GM19238 (cell line): ENCODE results near the gene TUBB1.

Experiments
- DNase-seq: peaks from one replicate; pipeline ENCODE4 v3.0.0; 2011; ENCODE audit warnings: low spot score; ENCODE audit not compliant: insufficient read length

Gene TUBB1

DNA sequence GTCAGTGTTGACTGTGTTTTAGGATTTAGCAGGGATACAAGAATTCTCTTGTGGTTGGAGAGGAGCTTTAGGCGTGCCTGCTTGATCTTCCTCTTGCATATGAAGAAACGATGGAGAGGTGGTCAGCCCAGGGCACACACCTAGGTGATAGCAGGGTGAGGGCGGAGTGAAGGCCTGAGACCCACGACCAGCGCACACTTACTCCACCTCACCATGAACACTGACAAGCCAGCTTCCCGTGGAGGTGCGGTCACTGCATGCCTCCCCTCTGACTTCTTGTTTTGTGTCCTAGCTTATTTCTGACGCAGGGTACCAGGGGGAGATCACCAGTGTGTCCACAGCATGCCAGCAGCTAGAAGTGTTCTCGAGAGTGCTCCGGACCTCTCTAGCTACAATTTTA is 30.0 kb upstream of the TUBB1 start:
- no peak for DNase-seq

DNA sequence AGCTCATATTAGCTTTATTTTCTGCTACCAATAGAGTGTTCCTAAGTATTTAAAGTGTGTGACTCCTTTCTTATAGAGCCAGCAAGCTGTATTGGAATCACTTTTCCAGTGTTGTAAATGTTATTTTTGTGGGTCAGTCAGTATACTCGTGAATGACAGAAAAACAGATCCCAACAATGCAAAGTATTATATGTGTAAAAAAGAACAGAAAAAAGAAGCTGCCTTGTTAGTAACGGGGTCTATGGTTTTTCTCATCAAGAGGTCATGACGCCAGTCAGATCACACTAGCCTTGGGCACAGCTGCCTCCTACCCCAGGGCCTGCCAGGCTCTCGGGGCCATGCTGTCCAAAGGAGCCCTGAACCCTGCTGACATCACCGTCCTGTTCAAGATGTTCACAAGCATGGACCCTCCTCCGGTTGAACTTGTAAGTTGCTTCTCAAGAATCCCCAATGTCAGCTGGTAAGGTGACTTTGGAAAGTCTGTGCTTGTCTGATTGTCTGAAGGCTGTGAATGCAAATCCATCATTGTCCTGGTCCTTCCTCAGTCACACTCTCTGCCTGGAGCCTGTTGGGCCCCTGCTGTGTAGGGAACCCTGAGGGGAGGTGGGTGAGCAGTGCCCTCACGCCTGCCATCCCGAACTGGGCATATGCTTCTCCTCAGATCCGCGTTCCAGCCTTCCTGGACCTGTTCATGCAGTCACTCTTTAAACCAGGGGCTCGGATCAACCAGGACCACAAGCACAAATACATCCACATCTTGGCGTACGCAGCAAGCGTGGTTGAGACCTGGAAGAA is 28.4 kb upstream of the TUBB1 start:
- no peak for DNase-seq

DNA sequence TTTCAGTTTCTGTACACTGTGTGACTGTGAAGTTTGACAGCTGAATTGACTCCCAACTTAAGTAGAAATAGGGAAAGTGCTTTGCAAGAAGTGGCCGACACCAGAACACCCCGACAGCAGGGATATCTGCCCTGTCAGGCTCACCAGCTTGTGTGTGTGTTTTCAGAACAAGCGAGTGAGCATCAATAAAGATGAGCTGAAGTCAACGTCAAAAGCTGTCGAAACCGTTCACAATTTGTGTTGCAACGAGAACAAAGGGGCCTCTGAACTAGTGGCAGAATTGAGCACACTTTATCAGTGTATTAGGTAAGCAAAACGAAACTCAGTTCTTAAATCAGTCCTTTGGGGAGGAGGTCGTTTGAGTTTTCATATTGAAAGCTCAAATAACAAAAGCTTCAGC is 27.5 kb upstream of the TUBB1 start:
- no peak for DNase-seq

DNA sequence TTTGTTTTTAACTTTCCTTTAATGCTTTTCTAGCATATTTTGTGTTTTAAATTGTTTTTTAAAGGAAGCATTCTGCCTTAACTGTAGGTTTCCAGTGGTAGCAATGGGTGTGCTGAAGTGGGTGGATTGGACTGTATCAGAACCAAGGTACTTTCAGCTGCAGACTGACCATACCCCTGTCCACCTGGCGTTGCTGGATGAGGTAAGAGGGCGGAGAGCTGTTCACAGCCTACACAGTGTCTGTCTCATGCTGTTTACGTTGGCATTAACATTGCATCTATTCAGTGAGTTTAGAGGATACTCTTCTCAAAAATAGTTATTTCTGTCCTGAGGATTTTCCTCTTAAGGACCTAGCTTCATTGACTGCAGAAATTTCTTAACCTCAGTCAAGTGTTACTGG is 26.3 kb upstream of the TUBB1 start:
- DNase-seq, result no peak

DNA sequence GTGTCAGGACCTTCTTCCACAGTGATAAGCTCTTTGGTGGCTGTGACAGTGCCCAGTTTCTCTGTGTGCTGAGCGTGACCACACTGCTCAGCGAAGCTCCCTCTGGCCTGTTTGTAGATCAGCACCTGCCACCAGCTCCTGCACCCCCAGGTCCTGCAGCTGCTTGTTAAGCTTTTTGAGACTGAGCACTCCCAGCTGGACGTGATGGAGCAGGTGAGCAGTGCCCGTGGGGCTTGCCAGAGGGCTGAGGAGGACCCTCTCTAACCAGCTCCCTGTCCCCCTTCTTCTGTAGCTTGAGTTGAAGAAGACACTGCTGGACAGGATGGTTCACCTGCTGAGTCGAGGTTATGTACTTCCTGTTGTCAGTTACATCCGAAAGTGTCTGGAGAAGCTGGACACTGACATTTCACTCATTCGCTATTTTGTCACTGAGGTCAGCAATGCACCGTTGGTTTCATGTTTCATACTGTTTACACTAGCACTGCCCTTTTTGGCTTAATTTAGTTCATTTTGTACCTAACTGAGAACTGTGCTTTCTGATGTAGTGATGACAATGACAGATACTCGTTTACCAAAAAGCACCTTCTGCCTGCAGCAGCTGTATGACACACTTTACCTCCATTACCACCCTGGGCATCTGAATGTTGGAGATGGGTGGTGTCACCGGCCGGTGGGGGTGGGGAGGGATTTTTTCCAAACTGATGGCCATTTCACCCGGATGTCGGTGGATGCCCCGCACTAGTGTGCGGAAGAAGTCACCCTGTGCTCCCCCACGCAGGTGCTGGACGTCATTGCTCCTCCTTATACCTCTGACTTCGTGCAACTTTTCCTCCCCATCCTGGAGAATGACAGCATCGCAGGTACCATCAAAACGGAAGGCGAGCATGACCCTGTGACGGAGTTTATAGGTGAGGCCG is 25.6 kb upstream of the TUBB1 start:
- no peak for DNase-seq

DNA sequence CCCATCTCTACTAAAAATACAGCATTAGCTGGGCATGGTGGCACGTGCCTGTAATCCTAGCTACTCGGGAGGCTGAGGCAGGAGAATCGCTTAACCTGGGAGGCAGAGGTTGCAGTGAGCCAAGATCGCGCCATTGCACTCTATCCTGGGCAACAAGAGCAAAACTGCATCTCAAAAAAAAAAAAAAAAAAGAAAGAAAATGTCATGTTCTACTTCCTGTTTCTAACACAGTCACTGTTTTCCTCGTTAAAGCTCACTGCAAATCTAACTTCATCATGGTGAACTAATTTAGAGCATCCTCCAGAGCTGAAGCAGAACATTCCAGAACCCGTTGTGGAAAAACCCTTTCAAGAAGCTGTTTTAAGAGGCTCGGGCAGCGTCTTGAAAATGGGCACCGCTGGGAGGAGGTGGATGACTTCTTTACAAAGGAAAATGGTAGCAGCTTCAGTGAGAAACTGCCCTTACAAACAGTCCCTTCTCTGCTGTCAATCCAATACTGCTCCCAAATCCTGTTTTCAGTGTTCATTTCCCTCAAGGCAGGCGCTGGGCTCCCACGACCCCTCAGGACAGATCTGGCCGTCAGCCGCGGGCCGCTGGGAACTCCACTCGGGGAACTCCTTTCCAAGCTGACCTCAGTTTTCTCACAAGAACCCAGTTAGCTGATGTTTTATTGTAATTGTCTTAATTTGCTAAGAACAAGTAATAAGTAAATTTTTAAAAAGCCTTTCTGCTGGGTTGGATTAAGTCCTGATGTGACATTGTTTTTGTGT is 24.7 kb upstream of the TUBB1 start:
- no peak for DNase-seq

DNA sequence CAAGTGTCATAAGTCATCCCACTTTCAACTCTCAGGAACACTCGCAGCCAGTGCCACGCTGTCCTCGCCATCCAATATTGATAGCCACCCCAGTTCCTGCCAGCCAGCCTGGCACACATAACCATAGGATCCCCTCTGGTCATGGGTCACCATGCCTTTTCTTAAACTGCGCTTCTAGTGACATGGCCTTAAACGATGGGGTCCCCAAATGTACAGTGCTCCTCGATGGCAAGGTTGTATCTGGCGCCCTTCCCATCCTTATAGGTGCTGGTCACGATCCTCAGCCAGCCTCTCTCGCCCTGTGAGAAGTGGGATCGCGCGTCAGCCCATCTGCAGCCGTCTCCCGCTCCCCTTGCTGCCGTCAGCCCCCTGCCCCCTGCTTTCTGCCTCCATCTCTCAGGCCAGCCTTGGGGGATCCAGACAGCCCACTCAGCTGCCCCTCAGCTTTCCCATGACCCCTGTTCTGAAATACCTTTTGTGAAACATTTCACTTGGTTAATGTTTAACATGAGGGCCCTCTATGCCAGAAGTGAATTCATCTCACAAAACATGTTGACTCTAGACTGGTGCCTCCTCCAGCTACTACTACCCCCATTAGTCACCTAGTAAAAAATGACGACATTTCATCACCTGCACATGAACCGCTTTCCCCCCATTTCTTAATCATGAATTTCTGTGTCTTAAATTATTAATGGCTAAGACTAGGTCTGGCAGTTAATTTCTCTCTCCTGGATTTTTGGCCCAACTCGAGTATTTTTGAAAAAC is 23.6 kb upstream of the TUBB1 start:
- DNase-seq, result no peak

DNA sequence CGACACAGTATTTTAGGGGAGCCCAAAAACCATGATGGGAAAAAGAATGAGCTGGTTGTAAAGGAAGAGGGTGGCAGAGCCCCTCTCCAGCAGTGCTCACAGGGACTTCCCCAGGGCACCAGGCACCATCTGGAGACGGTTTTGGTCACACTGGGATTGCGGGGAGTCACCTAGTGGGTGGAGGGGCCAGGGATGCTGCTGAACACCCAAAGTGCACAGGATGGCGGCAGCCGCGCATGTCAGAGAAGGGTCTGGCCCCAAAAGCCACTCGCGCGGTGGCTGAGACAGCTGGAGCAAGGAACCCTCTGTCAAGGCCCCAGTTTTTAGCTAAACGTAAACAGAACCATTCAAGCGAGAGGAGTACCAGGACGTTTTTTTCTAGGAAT is 23.0 kb upstream of the TUBB1 start:
- DNase-seq, result no peak

DNA sequence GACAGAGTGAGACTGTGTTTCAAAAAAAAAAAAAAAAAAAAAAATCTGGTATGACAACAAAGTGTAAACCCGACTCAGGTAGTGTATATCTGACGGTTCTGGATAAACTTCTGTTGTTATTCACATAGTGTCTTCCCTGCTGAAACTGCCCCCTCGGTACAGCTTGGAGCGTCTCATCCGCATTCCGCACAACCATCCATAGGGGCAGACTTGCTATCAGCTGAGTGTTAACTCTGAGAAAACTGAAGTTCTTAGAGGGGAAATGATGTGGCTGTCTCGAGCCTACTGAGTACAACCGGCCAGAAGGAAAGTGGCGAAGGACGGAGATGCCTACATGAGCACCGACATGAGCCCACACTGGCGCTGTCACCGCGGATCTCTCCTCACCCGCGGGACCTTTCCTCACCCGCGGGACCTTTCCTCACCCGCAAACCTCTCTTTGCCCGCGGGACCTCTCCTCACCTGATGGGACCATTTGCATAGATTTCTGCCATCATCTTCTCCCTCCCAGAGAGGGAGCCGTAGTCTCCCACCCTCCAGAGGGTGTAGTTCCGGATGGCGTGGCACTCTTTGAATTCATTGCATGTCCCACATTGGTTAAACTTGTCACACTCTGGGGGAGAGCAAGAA is 22.0 kb upstream of the TUBB1 start:
- no peak for DNase-seq

DNA sequence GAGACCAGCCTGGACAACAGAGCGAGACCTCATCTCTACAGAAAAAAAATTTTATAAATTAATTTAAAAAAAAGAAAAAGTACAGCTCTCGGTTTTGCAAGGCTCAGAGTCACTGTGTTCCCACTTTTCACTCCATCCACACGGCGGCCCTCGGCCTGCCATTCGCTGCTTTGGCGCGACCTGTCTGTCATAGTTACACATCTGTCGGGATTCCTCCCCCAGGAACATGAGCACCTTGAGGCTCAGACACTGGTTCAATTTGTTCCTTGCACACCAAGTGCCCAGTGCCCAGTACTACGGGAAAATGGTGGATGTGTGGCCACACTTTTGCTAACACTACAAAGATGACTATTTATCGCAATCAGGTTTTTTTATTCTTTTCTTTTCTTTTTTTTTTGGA is 20.6 kb upstream of the TUBB1 start:
- DNase-seq, result no peak

DNA sequence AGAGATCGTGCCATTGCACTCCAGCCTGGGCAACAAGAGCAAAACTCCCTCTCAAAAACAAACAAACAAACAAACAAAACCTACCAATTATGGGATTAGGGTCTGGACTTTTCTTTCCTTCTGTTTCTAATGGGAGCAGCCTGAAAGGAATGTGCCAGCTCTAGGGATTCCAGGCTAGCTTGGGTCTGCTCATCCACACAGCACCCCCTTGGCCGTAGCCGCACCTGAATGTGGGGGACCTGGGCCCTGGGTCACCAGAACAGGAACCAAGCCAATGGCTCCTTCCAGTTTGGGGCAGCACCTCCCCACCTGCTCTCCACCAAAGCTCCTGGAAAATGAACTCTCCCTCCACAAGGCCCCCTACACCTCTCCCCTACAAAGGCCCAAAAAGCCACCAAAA is 18.9 kb upstream of the TUBB1 start:
- no peak for DNase-seq

DNA sequence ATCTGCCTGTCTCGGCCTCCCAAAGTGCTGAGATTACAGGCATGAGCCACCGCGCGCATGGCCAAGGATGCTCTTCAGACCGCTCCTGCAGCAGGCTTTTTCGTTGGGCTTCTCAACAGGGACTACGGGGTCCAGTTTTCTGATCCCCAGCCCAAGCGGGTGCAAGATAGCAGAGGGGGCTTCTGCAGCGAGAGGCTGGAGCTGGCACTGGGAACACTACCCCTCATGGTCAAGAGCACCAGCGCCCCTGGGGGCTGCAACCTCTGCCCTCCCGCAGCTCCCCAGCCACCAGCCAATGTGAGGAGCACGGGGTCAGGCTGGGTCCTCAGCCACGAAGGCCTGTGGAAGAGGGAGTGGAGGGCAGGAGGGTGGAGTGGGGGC is 18.2 kb upstream of the TUBB1 start:
- no peak for DNase-seq

DNA sequence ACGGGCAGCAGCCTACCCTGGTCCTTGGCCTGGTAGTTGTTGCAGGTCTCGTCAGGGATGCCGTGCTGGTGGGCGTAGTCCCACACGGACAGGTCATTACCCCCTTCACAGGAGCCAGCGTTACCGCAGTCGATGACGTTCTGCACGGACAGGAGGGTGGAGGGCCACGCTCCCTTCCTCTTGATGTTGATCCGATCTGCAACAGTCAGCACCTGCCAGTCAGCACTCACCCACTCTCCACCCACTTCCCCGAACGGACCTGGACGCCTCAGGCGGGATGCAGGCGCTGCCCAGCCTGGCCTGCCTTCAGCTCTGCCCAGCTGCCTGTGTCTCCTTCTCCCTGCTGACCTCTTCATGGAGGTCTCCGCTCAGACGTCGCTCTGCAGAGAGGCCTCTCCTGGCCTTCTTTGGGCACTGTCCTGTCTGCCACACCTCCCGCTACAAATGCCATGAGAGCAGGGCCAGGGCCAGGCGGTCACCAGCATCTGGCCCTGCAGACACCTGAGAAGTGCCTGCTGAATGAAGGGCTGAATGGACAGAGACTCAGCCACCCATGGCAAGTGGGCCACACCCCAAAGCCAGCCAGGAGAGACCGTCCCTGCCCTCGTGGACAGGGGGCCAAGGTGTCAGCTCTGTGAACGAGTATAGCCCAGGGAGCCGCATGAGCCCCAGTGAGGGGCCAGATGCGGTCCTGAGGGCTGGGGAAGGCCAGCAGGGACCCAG is 17.6 kb upstream of the TUBB1 start:
- no peak for DNase-seq

DNA sequence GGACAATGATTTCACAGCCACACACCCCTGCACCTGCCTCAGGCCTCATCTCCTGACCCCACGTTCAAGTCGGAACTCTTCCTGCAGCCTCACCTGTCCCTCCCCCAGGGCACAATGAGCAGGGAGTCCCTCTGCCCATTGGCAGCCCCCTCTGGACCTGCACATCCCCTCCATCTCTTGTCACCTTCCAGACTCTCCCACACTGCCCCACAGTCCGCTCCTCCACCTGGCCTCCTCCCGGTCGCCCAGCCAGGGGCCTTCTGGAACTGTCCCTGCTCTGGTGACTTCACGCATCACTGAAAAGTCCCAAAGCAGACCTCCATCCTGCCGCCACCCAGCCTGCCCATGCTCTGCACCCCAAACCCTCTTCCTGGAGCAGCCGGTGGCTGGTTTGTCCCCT is 16.8 kb upstream of the TUBB1 start:
- no peak for DNase-seq

DNA sequence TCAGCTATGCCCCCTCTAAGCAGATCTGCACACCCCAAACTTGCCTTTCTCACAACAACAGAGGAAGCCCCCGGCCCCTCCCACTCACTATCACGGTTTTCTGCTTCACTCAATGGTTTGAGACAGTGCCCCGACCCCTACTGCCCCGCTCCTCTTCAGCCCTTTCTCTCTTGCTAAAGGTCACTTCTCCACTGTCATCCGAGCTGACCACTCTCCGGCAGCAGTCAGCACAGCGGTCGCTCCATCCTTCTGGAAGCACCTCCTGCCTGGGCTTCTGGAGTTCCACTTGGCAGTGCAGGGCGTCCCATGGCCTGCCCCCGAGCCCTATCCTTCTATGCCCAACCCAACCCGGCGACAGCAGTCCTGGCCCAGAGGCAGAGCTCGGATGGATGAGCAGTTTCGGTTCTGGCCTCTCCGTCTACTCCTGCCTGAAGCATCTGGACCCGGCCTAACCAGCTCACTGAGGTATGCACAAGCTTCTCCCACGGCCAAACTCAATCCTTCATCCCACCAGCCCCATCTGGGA is 16.3 kb upstream of the TUBB1 start:
- no peak for DNase-seq

DNA sequence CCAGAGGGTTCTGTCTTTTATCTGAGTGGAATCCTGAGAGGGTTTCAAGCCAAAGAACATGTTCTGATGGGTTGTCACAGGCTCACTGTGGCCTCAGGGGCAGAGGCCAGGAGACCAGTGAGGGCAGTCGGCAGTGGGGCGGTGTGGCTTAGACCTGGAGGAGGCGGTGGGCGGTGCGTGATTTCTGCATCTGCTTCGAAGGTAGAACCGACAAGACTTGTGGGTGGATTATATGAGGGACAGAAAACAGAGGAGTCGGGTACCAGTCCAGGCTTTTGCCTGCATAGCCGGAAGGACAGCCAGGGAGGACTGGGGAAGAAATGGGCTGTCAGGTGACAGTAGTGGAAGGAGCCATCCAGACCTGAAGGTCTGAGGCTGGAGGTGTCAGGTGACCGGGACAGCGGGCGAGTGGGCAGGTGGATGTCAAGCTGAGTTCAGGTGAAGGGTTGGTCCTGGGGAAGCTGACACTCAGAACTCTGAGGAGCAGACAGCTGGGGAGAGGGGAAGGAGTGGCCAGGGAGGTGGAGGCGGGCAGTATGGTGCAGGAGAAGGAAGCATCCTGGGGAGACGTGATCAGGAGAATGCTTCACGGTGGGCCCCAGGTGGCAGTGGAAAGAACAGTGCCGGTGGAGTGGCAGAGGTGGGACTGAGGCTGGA is 15.3 kb upstream of the TUBB1 start:
- DNase-seq, result no peak

DNA sequence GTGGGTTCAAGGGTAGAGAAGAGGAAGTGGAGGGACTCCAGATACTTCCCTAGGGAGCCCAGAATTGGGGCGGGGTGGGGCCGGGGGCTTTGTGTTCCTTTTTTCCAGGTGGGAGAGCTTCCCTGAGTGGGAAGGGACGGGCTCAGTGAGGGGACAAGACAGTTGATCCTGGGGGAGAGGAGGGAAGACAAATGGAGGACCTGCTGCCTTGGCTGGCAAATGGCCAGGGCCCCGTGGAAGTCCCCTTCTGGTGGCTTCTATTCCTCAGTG is 14.8 kb upstream of the TUBB1 start:
- DNase-seq, result no peak

DNA sequence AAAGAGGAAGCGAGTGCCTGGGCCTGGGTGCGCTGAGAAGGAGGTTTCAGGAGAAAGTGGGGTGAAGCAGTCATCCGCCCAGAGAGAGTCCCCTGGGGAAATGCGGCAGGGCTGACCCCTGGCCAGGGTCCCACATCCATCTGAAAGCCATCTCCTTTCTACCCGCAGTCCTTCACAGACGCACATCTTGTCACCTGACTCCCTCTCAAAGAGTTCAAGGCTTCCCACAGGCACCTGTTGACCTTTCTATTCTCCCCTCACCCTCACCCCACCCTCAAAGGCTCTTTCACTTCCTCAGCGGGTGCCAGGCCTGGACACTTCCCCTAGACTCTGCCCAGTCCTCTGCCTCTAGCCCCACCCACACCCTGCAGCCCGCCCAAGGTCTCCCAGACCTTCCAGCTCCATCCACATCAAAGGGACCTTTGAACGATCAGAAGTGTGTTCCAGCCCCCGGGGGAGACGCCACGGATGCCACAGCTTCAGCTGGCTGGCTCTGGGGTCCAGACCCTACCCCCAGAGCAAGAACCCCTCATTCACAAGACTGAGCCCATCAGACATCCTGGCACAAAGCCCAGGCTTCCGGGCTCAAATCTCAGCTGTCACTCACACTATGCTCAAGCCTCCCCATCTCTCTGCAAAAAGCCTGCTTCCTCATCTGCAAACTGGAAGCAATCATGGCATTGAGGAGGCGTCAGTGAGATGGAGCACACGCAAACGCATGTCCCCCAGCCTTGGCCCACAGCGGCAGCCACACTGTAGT is 14.3 kb upstream of the TUBB1 start:
- peak; percentile 86 for DNase-seq
